HK-2 (cell line): Measurements from ENCODE around the gene SNORC.

Source experiments
- DNase-seq: peaks from one replicate; pipeline ENCODE4 v3.0.0-alpha.2; 2018; ENCODE audit not compliant: unreplicated experiment

The SNORC gene

DNA sequence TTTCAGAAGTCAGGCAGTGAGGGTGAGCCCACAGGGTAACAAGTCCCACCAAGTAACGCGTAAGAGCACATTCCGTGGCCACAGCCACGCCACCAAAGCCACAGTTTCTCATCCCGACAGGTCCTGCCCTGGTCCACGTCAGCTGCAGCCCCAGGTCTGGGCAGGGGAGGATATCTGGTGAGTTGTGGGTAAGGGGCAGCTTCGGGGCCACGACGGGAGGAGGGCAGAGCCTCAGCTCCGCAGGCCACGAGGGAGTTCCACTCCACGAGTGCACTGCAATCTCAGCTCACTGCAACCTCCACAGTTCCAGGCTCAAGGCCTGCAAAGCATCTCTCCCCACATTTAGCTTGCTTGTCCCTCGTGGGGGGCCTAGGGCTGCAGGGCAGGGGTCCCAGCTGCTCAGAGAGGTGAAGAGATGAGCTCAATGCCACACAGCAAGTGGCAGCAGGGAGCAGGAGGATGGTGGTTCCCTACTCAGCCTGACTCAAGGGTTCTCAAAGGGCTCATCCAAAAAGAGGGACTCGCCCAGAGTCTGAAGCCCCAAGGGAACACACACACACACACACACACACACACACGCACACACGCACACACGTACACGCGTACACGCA, 12.5 kb downstream of the SNORC start:
- no peak for DNase-seq

DNA sequence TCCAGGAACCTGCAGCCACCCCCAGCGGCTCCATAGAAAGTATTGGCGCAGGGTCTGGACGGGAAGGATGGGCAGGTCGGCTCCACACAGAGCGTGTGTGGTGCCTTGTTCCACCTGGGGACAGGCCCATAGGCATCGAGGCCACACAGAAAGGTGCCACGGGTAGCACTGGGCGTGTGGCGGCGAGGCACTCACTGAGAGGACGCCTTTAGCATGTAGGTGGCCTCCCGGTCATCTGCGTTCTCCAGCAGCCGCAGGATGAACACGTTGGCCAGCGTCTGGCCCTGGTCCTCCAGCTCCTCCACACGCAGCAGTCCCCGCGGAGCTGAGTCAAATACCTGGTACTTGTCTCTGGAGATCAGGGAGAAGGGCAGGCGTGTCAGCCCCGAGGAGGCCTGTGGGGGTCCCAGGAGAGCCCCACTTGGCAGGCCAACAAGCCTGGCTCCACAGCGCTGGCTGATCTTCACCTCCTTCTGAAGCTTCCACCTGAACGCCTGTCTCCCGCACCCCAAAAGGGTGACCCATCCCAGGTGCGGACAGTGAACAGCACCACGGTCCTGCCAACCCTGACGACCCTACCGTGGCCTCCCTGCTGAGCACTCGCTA, 13.2 kb downstream of the SNORC start:
- no peak for DNase-seq

DNA sequence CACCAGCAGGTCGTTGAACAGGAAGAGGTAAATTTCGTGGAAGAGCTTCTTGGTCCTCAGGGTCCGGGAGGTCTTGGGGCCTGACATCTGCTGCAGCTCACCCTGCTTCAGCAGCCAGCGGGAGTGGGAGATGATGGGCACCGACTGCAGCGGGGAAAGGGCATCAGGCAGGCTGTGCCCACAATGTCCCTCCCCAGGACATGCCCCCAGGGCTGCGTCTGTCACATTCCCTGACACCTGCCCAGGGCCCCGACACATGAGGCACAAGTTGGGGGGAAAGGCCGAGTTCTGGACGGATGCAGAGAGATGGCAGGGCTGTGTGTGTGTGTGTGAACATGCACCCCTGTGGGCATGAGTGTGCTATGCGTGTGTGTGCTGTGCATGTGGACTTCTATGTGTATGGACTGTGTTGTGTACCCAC, 13.9 kb downstream of the SNORC start:
- DNase-seq = no peak

DNA sequence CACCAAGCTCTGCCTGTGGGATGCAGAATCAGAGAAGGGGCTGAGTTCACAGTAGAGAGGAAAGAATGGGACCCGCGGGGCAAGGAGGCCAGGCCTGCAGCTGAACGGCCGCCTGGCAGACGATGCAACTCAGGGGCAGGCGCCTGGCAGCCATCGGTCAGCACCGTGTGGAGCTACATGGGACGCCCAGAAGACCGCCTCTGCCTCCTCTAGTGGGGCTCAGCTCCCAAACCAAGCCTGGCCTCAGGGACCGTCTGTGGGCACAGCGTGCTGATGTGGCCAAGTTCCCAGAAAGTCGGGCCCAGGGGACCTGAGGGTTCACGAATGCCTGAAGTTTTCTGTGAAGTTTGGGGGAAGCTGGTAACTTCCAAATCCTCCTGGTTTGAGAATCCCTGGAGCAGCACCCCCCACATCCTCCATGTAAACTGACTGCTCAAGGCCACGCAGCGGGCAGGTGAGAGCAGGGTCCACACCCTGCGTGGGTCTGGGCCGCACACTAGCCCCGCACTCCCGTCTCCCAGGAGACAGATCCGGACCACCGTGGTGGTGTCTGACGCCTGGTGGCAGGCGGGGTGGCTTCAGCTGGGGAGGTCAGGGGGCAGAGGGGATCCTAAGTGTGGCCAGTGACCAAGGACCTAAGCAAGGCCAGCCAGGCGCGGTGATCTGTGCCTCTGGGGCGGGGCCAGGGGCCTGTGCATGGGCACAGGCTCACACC, 14.6 kb downstream of the SNORC start:
- DNase-seq = no peak

DNA sequence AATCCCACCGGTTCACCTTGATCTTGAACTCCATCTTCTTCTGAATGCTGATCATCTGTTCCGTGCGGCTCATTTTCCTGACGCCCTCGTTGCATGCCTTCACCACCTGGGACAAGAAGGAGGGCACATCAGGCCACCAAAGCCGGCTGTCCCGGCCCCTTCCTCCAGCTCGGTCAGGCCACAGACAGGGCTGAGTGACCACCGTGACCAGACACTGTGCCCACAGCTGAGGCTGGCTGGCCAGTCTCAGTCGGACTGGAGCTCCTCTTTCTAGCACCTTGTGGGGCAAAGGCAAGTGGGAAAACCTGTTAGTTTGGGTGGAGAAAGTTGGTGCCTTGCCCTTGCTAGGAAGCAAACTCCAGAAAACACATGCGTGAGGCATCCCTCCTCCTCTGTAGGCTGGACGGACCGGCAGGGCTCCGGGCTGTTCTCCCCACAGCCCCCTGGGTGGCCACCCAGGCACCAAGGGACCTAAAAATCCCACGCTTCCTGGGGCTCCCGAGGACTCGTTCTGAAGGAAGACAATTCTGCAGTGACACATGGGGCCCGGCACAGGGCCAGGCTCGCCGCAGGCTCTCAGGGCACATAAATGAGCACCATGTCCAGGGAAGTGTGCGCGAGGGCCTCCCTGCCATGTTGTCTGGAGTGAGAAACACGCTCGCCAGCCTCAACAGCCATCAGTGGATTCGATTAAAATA, 15.3 kb downstream of the SNORC start:
- no peak for DNase-seq

DNA sequence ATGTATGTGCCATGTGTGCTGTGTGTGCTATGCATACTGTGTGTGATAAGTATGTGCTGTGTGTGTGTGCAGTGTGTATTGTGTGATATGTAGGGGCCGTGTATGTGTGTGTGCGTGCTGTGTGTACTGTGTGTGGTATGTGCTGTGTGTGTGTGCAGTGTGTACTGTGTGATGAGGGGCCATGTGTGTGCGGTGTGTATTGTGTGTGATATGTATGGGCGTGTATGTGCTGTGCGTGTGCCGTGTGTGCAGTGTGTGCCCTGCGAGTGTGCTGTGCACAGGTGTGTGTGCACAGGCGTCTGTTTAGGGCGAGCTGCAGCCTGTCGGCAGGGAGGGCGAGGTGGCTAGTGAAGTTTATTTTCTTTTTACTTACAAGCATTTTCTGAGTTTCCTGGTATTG, 16.1 kb downstream of the SNORC start:
- no peak for DNase-seq

DNA sequence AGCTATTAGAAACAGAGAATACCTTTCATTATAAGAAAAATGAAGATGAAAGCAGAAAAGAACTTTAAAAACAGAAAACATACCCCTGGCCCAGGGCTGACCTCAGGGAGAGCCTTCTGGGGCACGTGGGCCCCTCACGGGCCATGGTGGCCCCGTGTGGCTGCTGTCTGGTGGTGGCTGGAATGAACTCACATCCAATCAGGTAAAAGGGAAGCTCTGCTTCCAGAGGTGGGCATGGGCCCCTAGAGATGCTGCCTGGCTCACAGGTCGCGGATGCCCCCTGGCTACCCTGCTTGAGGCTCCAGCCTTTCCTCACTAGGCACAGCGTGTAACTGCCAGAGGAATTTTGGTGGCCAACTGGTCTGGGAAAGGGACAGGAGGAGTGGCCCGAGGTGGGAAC, 16.6 kb downstream of the SNORC start:
- no peak for DNase-seq

DNA sequence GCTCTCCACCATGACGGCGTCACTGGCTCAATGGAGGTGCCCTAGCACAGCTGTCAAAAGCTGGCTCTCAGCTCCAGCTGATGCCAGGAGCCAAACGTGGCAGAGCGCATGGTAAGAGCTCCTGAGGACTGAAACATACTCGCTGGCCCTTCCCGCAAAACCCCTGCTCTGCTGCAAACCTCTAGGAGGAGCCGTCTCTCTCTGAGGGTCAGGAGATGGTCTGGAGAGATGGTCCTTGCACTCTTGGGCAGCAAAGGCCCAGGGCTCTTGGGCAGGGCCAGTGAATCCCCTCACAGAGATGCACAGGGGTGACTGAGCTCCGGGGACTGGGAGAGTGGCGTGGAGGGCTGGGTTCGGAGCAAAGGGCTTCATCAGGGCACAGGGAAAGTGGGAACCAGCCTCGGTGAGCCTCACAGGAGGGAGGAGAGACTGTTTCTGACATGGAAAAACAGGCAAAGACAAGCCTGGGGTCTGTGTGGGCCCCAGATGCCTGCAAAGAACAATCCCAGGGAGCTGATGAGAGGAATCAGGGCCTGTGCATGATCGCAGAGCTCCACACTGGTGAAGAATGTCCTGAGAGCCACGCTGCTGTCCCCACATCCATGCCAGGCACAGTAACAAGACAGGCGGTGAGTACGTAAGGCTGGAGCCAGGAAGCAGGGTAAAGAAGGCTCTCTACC, 17.2 kb downstream of the SNORC start:
- DNase-seq = no peak

DNA sequence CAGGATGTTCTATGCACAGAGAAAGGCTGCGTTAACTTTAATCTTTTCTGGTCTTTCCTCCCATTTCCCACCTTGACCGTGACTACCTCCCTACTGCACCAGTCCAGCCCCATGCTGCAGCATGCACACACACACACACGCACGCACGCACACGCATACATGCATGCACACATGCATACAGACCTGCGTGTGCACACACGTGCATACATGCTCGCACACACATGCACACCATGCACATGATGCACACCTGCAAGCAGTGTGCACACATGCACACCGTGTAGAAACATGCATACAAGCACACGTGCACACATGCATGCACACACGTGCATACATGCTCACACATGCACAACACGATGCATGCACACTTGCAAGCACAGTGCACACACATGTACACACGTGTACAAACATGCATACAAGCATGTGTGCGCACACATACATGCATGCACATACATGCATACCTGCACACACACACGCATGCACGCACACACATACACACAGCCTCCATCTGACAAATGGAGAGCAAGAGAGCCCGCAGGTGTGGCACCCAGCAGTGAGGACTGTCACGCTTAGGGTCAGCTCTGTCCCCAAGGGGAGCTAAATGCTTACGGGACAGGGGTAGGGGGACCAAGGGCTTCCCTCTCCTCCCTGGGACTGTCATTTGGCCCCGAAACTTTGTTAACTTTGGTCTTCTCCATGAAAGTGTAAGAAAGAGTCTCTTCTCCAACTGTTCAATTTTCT, 18.2 kb downstream of the SNORC start:
- DNase-seq = no peak

DNA sequence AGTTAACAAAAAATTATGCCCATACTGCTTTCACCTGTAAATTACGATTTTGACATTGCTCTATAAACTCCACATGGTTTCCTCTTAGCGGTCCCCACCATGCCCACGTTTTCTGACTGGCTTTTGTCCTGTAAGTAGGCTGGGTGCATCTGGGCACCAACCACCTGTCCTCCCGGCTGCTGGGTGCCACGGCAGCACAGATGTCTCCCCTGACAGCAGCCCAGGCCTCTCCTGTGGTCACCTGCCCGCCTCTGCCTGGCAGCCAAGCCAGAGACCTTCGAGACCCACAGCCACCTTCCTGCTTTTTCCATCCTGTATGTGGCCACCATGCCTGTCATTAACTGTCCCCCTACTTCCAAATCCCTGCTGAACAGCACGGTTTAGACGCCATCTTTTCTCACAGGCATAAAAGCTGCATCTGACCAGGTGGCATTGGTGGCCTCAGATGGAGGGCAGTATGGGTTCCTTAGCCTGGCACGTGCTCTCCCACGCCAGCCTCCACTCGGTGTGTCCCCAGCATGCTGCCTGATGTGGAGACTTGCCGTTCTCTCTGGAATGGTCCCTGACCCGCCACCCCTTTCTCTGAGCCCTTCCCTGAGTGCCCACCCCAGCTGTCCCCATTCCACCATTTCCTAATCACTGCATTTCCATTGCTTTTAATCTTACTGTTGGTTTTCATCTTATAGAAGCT, 18.9 kb downstream of the SNORC start:
- no peak for DNase-seq

DNA sequence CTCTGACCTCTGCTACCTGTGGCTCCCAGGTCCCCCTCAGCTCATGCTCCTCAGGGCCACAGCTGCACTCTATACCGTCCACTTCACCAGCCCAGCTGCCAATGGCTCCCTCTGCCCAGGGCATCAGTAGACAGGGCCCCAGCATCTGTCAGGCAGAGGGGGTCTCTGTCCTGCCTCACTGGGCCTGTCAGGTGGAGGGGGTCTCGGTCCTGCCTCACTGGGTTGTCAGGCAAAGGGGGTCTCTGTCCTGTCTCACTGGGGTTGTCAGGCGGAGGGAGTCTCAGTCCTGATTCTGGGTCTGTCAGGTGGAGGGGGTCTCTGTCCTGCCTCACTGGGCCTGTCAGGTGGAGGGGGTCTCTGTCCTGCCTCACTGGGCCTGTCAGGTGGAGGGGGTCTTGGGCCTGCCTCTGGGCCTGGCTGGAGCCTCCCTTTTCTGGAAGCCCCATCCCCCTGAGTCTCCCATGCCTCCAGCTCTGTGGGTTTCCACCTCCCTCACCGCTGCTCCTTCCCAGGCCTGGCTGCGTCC, 19.9 kb downstream of the SNORC start:
- DNase-seq = no peak

DNA sequence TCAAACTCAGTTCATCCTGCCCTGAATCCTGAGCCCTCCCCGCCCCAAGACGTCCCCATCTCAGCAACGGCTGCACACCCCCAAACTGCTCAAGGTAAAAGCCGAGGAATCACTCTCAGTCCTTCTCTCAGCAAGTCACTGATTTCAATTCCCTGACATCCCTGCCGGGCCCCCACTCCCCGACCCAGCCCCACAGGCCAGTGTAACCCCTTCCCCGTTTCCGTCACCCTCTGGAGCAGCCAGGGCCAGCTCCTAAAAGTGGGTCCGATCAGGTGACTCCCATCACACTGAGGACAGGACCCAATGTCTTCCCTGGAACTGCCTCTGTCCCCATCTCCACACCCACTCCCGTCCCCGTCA, 20.5 kb downstream of the SNORC start:
- DNase-seq = no peak

DNA sequence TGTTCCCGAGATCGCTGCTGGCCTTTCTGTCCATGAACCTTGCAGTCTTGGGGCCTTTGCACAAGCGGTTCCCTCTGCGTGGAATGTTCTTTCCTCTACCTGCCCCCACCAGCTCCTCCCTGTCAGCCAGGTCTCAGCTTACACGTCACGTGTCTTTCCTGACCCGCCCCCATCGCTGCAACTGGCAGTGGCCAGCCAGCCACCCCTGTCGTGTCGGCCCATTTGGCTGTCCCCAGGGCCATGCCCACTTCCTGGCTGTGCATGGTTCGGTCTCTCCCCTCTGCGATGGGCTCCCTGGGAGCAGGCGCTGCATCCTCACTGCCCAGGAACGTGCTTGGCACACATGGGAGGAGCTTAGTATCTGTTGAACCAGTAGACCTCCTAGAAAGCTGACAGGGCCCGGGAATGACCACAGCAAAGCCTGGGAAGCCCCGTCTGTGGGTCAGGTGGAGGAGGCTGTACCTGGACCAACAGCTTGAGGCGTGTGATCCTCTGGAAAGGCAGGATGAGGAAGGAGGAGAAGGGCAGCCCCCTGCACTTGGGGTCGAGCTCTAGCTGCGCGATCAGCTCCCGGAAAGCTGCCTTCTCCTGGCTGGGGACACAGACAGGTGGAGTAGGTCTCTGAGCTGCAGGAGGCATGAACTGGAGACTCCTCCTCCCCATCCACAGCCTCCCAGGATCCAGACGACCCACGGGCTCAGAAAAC, 21.0 kb downstream of the SNORC start:
- peak; percentile 25 for DNase-seq

DNA sequence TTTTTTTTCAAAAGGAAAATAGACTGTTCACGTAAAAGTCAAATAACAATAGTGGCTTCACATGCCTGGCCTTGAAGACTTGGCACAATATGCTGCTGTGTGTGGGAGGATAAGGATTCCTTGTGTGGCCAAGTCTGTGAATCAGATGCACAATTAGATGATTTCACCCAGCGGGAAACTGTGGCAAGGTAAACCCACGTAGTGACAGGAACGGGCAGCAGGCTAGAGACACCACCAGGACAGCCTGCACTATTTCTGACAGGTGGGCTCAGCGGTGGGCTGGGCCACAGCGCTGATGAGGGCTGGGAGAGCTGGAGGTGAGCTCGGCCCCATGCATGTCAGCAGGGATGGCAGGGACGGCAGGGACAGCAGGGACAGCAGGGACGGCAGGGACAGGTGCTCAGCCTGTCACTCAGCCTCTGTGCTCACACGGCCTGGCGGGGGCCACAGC, 21.6 kb downstream of the SNORC start:
- no peak for DNase-seq

DNA sequence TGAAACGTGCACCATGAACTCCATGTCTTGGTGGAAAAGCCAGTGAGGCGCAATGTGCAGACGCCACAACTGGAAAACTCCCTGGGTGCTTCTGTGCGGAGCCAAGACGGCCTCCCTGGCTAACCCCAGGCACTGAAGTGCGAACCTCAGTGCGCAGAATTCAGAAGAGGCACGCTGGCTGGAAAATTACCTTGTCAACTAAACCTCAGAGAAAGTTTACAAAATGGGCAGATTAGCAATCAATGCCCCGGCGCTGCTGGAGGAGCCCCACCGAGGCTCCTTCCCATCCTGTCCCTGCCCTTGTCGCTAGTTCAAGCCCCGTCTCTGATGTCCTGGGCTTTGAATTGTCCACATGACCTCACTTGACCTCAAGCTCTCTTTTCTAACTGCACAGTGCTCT, 22.2 kb downstream of the SNORC start:
- DNase-seq = no peak

DNA sequence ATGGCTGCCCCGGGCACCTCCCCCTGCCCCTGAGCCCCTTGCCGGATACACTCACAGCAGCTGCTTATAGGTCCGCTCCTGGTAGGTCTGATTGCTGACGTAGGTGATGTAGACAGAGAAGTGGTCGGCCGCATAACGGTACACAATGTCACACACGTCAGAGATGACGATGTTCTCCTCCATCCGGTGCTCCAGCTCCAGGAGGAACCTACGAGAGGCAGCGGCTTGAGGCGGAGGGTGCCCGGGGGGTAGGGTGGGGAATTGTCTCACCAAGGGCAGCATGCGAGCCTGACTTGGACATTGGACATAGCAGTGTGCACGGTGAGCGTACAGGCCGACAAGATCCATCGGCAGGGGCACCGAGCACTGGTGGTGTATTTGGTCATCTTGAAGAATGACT, 22.8 kb downstream of the SNORC start:
- no peak for DNase-seq

DNA sequence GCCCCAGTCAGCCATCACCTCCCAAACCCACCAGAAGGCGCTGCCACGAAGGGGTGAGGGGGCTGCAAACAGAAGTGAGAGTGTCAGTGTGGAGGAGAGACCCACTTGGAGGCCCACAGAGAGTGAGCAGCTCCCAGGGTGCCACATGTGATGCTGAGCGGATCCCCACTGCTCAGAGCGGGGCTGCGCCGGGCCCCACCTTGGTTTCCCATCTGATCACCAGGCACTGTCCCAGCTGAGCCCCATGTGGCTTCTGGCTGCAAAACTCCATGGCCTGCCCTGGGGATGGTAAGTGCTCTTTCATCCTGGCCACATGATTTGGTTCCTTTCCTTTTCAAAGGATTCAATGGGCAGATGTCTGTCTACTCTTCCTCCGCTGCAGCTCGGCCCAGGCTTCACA, 23.8 kb downstream of the SNORC start:
- DNase-seq = no peak

DNA sequence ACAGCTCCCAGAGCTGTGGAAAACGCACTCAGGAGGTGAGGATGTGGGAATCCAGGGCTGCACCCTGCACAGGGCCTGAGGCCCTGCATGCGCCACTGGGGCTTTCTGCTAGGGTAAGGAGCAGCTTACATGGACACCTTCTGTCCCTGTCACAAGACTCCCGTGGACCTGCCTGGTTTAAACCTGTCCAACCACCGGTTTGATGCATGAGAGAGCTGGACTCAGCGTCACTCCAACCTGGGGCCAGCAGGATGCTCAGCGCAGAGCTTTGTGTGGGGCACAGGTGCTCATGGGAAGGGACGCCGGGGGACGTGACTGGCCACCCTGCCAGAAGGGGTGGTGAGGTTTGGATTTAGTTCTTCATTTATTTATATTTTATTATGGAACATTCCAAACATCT, 24.2 kb downstream of the SNORC start:
- DNase-seq = no peak

DNA sequence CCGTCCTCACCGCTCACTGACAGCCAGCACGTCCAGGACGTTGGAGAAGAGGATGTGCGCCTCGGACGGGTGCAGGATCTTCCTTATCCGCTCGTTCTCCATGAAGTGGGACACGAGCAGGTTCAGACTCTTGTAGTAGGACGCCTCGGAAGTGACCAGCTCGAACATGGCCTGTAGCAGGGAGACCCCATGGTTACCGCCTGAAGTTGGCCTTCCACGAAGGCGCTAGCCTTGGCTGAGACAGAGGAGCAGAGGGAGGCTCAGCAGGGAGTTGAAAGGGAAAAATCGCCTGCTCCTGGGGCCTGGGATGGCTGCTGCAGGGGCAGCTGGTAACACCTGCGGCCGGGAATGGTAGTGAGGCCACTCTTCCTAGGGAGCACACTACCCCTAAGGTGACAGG, 24.7 kb downstream of the SNORC start:
- no peak for DNase-seq

DNA sequence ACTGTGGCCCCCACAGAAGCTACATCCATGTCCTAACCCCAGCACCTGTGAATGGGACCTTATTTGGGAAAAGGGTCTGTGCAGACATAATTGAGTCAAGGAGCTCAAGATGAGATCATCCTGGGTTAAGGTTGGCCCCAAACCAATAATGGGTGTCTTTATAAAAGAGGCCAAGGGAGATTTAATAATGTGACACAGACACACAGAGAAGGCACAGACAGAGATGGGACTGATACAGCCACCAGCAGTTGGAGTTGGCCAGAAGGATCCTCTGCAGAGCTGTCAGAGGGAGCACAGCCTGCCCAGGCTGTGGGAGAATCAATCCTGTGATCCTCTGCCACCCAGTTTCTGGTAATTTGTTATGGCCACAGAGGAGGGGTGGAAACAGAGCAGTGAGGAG, 26.0 kb downstream of the SNORC start:
- no peak for DNase-seq
